ENCODE data around the gene TAS2R60. TPM values are rescaled to one million over a fixed set of nuclear protein-coding genes. Genes with fewer than 3 reads are reported as not detected.

The TAS2R60 gene
- total and polyA plus RNA-seq, 2 of the 8 experiments (the other 6 are each of a cell fraction or from before 2014, with no cell fraction given) = 0.15 to 0.32 TPM

DNA sequence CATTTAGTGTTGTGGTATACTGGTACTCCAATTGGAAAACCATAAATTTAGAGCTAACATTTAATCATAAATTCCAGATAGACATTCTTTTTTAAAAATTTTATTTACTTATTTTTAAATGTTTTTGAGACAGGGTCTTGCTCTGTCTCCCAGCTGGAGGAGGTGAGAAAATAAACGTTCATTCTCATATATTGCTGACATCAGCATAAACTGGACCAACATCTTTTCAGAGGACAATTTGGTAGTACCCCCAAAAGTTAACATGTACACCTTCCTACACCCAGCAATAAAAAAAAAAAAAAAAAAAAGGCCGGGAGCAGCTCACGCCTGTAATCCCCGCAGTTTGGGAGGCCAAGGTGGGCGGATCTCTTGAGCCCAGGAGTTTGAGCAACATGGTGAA, 5.2 kb downstream of the TAS2R60 start:
- Histone ChIP-seq H3K79me2 (ENCODE audit: control insufficient read depth in 1 of 2, insufficient read depth in 2 of 2, low read length in 2 of 2) (no peaks in the 10 kb centered on the region), H2BK20ac (ENCODE audit: low read length) (no peak overlapping the region), H2AFZ (ENCODE audit: low read length) (no peak overlapping the region), H3K56ac (replicated peaks; ENCODE audit: insufficient read length, low read depth, low read length) (no peak overlapping the region), H2BK5ac (ENCODE audit: low read depth, low read length) (no peak overlapping the region), H3K79me1 (ENCODE audit: low read depth, low read length) (no peaks in the 10 kb centered on the region), H4K5ac (ENCODE audit: insufficient read length, low read depth, low read length) (no peak overlapping the region), H2BK12ac (ENCODE audit: low read depth, low read length) (no peak overlapping the region), H3K14ac (ENCODE audit: insufficient read length) (no peak overlapping the region), H3K4ac (replicated peaks; ENCODE audit: insufficient read length, low read depth, low read length) (no peak overlapping the region), H3K23me2 (ENCODE audit: low read depth, low read length) (no peaks in the 10 kb centered on the region), H4K20me1 (replicated peaks in 1 of 2; ENCODE audit: control insufficient read depth in 1 of 2, insufficient read depth in 2 of 2, low read length in 2 of 2) (no peaks in the 10 kb centered on the region), H2BK120ac (replicated peaks; ENCODE audit: low read depth, low read length) (no peak overlapping the region), H3K36me3 (ENCODE audit: control insufficient read depth in 2 of 4, insufficient read depth in 4 of 4, low read length in 3 of 4) (no peaks in the 10 kb centered on the region), H3K23ac (ENCODE audit: insufficient read length) (no peak overlapping the region), H2BK15ac (ENCODE audit: low read length) (no peak overlapping the region), H3K18ac (ENCODE audit: extremely low read depth, low read length) (no peak overlapping the region), H3K9me3 (ENCODE audit: insufficient read depth in 2 of 2, low read depth in 1 of 2, low read length in 1 of 2) (no peaks in the 10 kb centered on the region; a peak in 1 of 4 replicates), H3K9ac (replicated peaks in 1 of 4; ENCODE audit: extremely low read depth in 1 of 4, low read depth in 3 of 4, low read length in 3 of 4) (no peak overlapping the region), H2AK5ac (ENCODE audit: low read depth, low read length) (no peak overlapping the region), H4K91ac (replicated peaks; ENCODE audit: insufficient read length, low read length) (no peak overlapping the region), H3K4me3 (ENCODE audit: extremely low read depth in 1 of 4, insufficient read depth in 2 of 4, low read depth in 3 of 4, low read length in 4 of 4) (no peak overlapping the region), H4K8ac (ENCODE audit: extremely low read depth, insufficient read depth, low read length) (no peak overlapping the region), H3K27me3 (replicated peaks in 1 of 4; ENCODE audit: control insufficient read depth in 3 of 4, extremely low read depth in 1 of 4, insufficient read depth in 3 of 4, low read length in 3 of 4) (no peaks in the 10 kb centered on the region), H3K4me2 (ENCODE audit: insufficient read depth in 1 of 2, low read depth in 2 of 2, low read length in 2 of 2) (no peak overlapping the region), H3K4me1 (replicated peaks in 1 of 4; ENCODE audit: control insufficient read depth in 3 of 4, insufficient read depth in 4 of 4, low read length in 3 of 4) (peaks cover 0 to 6% (median 0%) of the 10 kb centered on the region in 4 experiments; a peak in 1 of 7 replicates), H3K27ac (ENCODE audit: low read depth, low read length) (no peak overlapping the region)
- POLR2A ChIA-PET (ENCODE audit: partially characterized antibody) = interaction anchor here (0.7 to 0.9 kb wide), 2 partner anchors 11 to 82 kb away, joined by 3 read pairs; no protein-coding TSS in a partner anchor
- no peak for DNase-seq (ENCODE audit: low read depth in 1 of 2, low spot score in 2 of 2)
- 78% methylated on average over 4 of the region's 5 CpGs; no CpG with 5 or more reads in 1 of the 2 experiments for WGBS, 2 experiments (ENCODE audit: extremely low coverage in 1 of 2, insufficient coverage in 1 of 2, insufficient read length in 1 of 2, insufficient replicate concordance in 2 of 2, low coverage in 1 of 2, low lambda C conversion rate in 2 of 2, missing lambda C conversion rate in 1 of 2)
- CTCF ChIA-PET (ENCODE audit: partially characterized antibody) = interaction anchor here (1.1 to 1.4 kb wide), 2 partner anchors 12 to 42 kb away, joined by 3 read pairs; no protein-coding TSS in a partner anchor
- FAIRE-seq = no peak
- TF ChIP-seq MAFK (IDR thresholded peaks at IDR 0.05; ENCODE audit: low read depth, low read length) (peak; percentile 98), SIN3A (conservative IDR thresholded peaks at IDR 0.05 in 1 of 2, IDR thresholded peaks at IDR 0.05 in 1 of 2; ENCODE audit: low read depth in 1 of 2, low read length in 2 of 2) (no peak), TCF12 (IDR thresholded peaks at IDR 0.05; ENCODE audit: low read depth, low read length) (no peak)
